IPS DF 4.7 (cell line): Measurements from ENCODE around the gene FAM81A.
"Not testable (repeated sequence)": the region's sequence is repeated elsewhere in the genome, so short reads cannot be mapped to it uniquely, and the experiment has no call there.

ENCODE experiments used
- DNase-seq: peaks from one replicate; pipeline ENCODE4 v3.0.0-alpha.2; 2013; ENCODE audit warnings: low spot score; ENCODE audit errors: extremely low read depth

The FAM81A gene

GRCh38 chr15:59424616-59425015, 13.4 kb upstream of the FAM81A start:
- no peak for DNase-seq

GRCh38 chr15:59428898-59429297, 9.1 kb upstream of the FAM81A start:
- not testable (repeated sequence) for DNase-seq

DNA sequence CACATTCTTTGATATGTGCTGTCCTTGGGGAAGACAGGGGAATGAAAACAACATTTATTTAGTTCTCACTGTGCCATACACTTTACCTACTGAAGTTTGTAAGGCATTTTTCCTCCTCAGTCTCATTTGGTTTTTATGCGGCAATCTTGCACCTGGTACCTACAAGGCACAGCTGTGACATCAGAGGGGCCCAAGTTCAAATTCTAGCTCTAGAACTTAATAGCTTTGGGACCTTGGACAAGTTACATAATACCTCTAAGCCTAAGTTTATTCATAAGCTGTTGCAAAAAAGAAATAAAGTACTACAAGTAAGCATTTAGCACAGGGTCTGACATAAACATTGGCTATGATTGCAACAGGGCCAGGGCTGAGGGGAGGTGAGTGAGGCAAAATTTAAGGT, 5.6 kb upstream of the FAM81A start:
- no peak for DNase-seq

- DNase-seq, result no peak
Observed at GRCh38 chr15:59434481-59434880, 3.5 kb upstream of the FAM81A start.

- DNase-seq, result no peak
Observed at GRCh38 chr15:59436774-59437141, 1.2 kb upstream of the FAM81A start.

DNA sequence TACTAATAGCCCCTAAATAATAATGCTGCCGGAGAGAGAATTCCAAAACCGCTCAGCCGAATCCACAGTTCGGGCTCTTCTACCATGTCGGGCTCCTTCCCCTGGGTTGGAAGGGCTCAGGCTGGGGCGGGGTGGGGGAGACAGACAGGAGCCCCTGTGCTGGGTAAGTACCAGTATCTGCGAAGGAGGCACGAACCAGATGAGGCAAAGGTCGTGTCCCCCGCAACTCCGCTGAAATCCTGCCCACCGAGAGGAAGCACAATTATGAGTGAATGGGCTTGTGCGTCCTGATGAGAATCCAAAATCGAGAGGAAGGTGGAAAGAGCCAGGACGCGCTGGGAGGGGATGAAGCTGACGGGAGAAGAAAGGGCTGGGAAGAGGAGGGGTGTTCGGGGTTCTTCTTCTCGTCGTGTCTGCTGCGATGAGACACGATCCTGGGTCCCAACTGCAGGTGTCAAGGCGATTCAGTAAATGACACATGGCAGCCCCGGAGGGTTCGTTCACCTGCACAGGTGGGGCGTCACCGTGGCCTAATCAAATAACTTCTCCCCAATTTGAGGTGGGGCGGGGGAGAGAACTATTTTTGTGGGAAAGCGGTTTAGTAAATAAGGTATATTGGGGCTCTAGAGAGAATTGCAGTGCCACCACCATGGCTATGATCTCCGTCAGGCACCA, 707 bp upstream of the FAM81A start:
- no peak for DNase-seq

GRCh38 chr15:59438625-59439290, 772 bp downstream of the FAM81A start:
- DNase-seq, result no peak

GRCh38 chr15:59439576-59439975, 1.6 kb downstream of the FAM81A start:
- no peak for DNase-seq

DNA sequence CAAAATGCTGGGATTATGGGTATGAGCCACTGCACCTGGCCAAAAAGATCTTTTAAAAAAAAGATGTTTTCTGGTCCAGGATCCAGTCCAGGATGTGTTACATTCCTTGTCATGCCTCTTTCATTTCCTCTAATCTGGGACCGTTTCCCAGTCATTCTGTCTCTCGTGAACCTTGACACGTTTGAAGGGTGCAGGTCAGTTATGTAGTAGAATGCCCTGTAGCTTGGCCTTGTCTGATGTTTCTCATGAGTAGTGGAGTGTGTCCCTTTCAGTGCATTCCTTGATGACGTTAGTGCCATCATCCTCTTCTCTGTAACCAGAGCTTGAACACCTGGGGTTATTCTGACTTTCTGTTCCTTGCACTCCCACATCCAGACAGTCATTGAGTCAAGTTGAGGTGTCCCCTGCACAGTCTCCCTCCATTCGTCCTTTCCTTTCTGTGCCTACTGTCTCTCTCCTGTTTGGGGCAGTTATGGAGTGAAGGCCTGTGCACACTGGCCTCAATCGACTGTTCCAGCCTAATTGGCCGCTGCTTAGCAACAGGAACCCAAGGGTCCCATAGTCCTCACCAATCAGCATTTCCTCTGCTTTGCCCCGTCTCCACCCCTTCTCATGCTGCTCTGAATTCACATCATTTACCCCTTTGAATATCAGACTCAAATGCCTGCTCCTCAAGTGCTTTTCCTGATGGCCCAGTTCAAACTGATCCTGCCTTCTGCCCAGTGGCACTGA, 5.5 kb downstream of the FAM81A start:
- no peak for DNase-seq

DNA sequence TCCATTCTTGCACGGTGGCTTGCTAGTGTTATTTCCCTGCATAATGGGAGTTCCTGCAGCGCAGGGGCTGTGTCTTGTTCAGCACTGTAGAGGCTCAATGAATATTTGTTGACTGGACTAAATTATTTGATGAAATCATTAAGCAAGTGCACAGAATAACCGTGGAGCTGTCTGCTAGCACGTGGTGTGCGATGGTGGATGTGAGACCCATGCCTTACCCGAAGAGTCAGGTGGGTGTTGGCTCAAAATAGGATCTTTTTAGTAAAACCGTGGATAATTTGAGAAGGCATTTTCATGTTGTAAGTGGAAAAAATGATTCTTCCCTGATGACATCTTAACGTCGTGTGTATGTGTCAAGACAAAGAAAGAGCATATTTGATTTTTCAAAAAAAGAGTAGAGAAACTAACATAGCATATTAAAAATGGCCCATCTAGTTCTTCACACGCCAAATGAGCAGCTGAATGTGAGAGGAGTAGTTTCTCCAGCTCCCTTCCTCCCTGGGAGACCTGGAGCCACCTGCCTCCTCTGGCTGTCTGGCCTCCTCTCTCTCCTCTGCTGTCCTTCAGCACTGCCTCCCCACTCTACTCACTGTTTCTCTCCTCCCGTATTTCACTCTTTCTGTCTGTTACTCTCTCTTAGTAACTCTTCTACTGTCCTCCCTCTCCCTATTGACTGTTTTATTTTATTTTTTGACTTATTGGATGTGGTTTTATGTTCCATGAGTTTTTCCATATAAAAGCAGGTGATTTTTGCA, 6.3 kb downstream of the FAM81A start:
- DNase-seq, result no peak

GRCh38 chr15:59444980-59445545, 7.1 kb downstream of the FAM81A start:
- no peak for DNase-seq

DNA sequence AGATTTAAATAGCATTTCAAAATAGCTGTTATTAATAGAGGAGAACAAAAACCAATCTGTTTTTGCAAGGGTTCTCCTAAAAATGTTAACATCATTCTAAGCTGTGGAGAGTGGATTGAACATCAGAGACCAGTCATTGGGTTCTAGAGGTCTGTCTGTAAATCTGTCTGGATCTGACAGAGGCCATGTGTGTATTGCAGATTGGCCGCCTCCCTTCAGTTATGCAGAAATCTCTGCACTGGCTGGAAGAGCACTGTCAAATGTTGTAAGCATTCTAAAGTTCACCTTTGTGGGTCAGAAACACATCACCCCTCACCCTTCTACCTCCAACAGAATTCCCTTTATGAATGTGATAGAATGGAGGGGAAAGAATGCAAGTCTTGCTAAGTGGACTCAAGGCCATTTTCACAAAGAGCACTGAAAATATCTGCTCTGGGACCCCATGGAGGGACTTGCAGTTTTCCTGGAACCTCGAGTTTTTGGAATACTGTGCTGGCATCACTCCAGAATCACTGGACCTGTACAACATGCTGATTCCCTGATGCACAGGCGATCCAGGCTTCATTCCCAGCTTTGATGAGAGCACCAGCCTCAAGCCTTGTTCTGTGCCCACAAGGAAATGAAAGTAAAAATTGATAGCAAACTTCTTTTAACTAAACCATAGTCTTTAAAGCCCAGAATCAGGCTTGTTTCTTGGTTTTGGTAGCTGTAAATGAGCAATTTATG, 8.4 kb downstream of the FAM81A start:
- DNase-seq, result no peak

DNA sequence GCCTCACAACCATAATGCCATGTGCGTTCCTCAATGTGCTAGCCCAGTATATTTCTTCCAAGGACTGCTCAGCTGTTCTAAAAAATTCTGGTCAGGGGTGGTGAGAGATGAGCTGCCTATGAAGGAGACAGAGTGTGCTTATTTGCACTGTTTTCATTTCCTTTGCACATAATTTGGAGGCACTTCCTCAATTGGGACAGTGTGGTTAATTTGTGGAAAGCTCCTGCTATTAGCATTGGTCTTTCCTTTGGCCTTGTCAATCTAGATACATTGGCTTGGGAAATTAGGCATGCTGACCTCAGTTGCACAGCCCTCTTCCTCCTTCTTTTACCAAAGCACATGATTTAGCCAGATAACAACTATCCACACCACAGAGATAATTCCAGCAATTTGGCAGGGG, 9.4 kb downstream of the FAM81A start:
- no peak for DNase-seq

- no peak for DNase-seq
Observed at GRCh38 chr15:59448871-59449270, 10.9 kb downstream of the FAM81A start.

- no peak for DNase-seq
Observed at GRCh38 chr15:59453474-59454215, 15.7 kb downstream of the FAM81A start.

DNA sequence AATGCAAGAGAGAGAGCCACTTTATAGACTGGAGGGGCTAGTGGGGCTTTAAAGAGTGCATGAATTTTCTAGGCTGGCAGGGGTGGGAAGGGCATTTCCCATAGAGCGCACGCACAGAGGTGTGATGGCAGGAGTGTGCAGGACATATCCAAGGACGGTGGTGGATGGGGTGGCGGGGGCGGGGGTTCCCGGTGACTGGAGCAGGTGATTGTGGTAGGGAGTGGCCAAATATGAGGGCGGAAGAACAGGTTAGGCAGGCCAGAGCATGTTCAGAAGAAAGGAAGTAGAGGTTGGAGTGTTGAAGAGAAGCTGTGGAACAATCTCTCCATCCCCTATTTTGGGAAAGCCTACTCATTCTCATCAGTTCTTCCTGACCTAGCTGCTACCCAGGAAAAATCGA, 18.1 kb downstream of the FAM81A start:
- no peak for DNase-seq

- no peak for DNase-seq
Observed at GRCh38 chr15:59457103-59457502, 19.1 kb downstream of the FAM81A start.

GRCh38 chr15:59461521-59461920, 23.5 kb downstream of the FAM81A start:
- no peak for DNase-seq

- DNase-seq, result no peak
Observed at GRCh38 chr15:59473226-59473625, 35.2 kb downstream of the FAM81A start.

DNA sequence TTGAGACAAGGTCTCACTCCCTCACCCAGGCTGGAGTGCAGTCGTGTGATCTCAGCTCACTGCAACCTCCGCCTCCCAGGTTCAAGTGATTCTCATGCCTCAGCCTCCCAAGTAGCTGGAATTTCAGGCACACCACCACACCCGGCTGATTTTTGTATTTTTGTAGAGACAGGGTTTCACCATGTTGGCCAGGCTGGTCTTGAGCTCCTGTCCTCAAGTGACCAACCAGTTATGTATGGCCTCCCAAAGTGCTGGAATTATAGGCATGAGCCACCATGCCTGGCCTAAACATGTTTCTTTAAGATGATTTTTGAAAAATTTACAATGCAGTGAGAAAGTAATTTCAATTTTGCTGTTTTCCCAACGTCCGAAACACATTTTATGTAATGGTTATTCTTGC, 37.2 kb downstream of the FAM81A start:
- DNase-seq, result not testable (repeated sequence)
